ENCODE data around the gene TMEM254. TPM values are rescaled to one million over a fixed set of nuclear protein-coding genes. Genes with fewer than 3 reads are reported as not detected.

Gene TMEM254
- total and polyA plus RNA-seq, 2 of the 13 experiments (the other 11 are each of a cell fraction or from before 2014, with no cell fraction given), result 11.2 to 39.0 TPM

DNA sequence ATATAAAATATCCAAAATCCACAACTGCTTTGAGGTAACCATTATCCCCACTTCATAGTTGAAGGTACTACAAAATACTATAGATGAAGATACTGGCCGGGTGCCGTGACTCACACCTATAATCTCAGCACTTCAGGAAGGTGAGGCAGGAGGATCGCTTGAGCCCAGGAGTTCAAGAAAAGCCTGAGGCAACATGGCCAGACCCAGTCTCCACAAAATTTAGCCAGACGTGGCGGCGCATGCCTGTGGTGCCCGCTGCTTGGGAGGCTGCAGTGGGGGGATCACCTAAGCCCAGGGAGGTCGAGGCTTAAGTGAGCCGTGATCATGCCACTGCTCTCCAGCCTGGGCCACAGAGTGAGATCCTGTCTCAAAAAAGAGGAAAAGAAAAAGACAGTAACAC, 21.7 kb downstream of the TMEM254 start:
- in situ Hi-C loops (cut with HindIII; ENCODE audit: extremely low pct_ligation_motif_present, low pct_unique_long_range_greater_than_20kb), result no loop called here
- intact Hi-C loops (cut with micrococcal nuclease; ENCODE audit: unreplicated experiment), result no loop called here

More for the DNA sequence above, 21.7 kb downstream of the TMEM254 start:
- H3K79me2 ChIP-seq (ENCODE audit: insufficient read depth, low read length), result no peaks in the 10 kb centered on the region
- no peak for FAIRE-seq
- ChIA-PET POLR2A (no interaction called here), CTCF (ENCODE audit: low intra/inter-chr PET ratio, low total read pairs) (no interaction called here)
- no peak for TF ChIP-seq HOXA9 (CRISPR knock-in tag; IDR thresholded peaks at IDR 0.05; ENCODE audit: borderline replicate concordance)
- no peak for TF ChIP-seq FOXO4 (CRISPR knock-in tag; conservative IDR thresholded peaks at IDR 0.05)
- TF ChIP-seq MED1 (CRISPR knock-in tag; IDR thresholded peaks at IDR 0.05), result no peak
- no peak for TF ChIP-seq TEF (CRISPR knock-in tag; IDR thresholded peaks at IDR 0.05)
- TF ChIP-seq ZNF263 (CRISPR knock-in tag; IDR thresholded peaks at IDR 0.05), result no peak
- TF ChIP-seq ESRRA (CRISPR knock-in tag; IDR thresholded peaks at IDR 0.05; ENCODE audit: low read depth), result no peak
- no peak for TF ChIP-seq CAMTA2 (CRISPR knock-in tag; IDR thresholded peaks at IDR 0.05; ENCODE audit: borderline replicate concordance)
- TF ChIP-seq MNT (IDR thresholded peaks at IDR 0.05), result no peak
- no peak for TF ChIP-seq DBP (CRISPR knock-in tag; IDR thresholded peaks at IDR 0.05; ENCODE audit: not compliant biosample characterization)
- no peak for TF ChIP-seq PTBP1 (IDR thresholded peaks at IDR 0.05; ENCODE audit: low read depth, low read length, poor library complexity, severe bottlenecking)
- TF ChIP-seq RCOR2 (CRISPR knock-in tag; IDR thresholded peaks at IDR 0.05), result no peak
- H3K4me1 ChIP-seq (ENCODE audit: insufficient read depth, low read length), result peaks cover 12% of the 10 kb centered on the region; the same call in 1 of the 2 replicates
- 80% methylated on average over 8 of the region's 9 CpGs for WGBS (ENCODE audit: low lambda C conversion rate)
- H4K20me1 ChIP-seq (ENCODE audit: insufficient read depth, low read length), result no peaks in the 10 kb centered on the region
- no TSS peak for BruUV-seq (replicated peaks)
- no peak overlapping the region for H3K4me3 ChIP-seq (replicated peaks in 1 of 3; ENCODE audit: insufficient read depth in 1 of 3, low read depth in 2 of 3, low read length in 3 of 3)
- DNase-seq (ENCODE audit: low spot score), result no peak
- H2AFZ ChIP-seq (ENCODE audit: low read length), result no peak overlapping the region
- H3K4me2 ChIP-seq (ENCODE audit: low read depth, low read length), result no peak overlapping the region
- H3K27ac ChIP-seq (ENCODE audit: extremely low read length, insufficient read depth, low read length), result no peak overlapping the region
- no peak overlapping the region for H3K9ac ChIP-seq (ENCODE audit: insufficient read depth, low read depth, low read length)
- no peaks in the 10 kb centered on the region for H3K27me3 ChIP-seq (ENCODE audit: control insufficient read depth in 1 of 2, insufficient read depth in 2 of 2, low read length in 2 of 2)
- H3K9me3 ChIP-seq (ENCODE audit: low read length), result no peaks in the 10 kb centered on the region
- no peak for ATAC-seq
- H3K36me3 ChIP-seq (replicated peaks in 1 of 2; ENCODE audit: control insufficient read depth in 1 of 2, insufficient read depth in 2 of 2, low read length in 2 of 2), result no peaks in the 10 kb centered on the region
